ENCODE results near the gene GALK1. TPM values are rescaled to one million over a fixed set of nuclear protein-coding genes. Genes with fewer than 3 reads are reported as not detected.

The GALK1 gene
- total and polyA plus RNA-seq, 9 of the 15 experiments (the other 6 are each of a cell fraction or from before 2014, with no cell fraction given): 0.45 to 51.6 (median 17.4) TPM

GRCh38 chr17:75764417-75764710, 628 bp downstream of the GALK1 start (continued):
- TF ChIP-seq MLX (CRISPR knock-in tag; conservative IDR thresholded peaks at IDR 0.05) (no peak), MAX (CRISPR knock-in tag; IDR thresholded peaks at IDR 0.05) (peak; percentile 67; the same call in 1 of the 2 replicates), HNRNPL (IDR thresholded peaks at IDR 0.05; ENCODE audit: low read depth, low read length) (no peak), ZSCAN29 (IDR thresholded peaks at IDR 0.05) (no peak), PTTG1 (tag; IDR thresholded peaks at IDR 0.05; ENCODE audit: low read depth) (no peak), NFIC (IDR thresholded peaks at IDR 0.05) (no peak), TCF7L2 (IDR thresholded peaks at IDR 0.05; ENCODE audit: low read depth, low read length) (no peak), RB1 (IDR thresholded peaks at IDR 0.05; ENCODE audit: low read depth) (peak; percentile 17; the same call in 1 of the 2 replicates), HDGF (IDR thresholded peaks at IDR 0.05) (no peak), ZC3H11A (IDR thresholded peaks at IDR 0.05; ENCODE audit: low read depth, low read length) (no peak), PREB (CRISPR knock-in tag; IDR thresholded peaks at IDR 0.05) (no peak), NFXL1 (CRISPR knock-in tag; IDR thresholded peaks at IDR 0.05) (no peak), MCM3 (IDR thresholded peaks at IDR 0.05) (no peak), RREB1 (CRISPR knock-in tag; IDR thresholded peaks at IDR 0.05) (no peak), CBFA2T2 (conservative IDR thresholded peaks at IDR 0.05) (no peak), ZNF232 (CRISPR knock-in tag; IDR thresholded peaks at IDR 0.05) (no peak), FOXK1 (CRISPR knock-in tag; IDR thresholded peaks at IDR 0.05; ENCODE audit: borderline replicate concordance) (no peak), CC2D1A (IDR thresholded peaks at IDR 0.05) (peak; percentile 69; the same call in 1 of the 2 replicates), SNRNP70 (optimal IDR thresholded peaks at IDR 0.05; ENCODE audit: low read depth, low read length) (no peak), FOXM1 (IDR thresholded peaks at IDR 0.05; ENCODE audit: low read depth) (no peak), FOXM1 (CRISPR knock-in tag; IDR thresholded peaks at IDR 0.05; ENCODE audit: low read depth) (no peak), TRIM24 (IDR thresholded peaks at IDR 0.05) (no peak), ZNF175 (CRISPR knock-in tag; IDR thresholded peaks at IDR 0.05; ENCODE audit: low read depth) (no peak), ZBTB1 (CRISPR knock-in tag; IDR thresholded peaks at IDR 0.05; ENCODE audit: borderline replicate concordance, low read depth) (0 out of 2 replicates have a peak, but pooled peaks have one; percentile 41), MCM5 (IDR thresholded peaks at IDR 0.05; ENCODE audit: low read depth) (no peak), ZNF217 (CRISPR knock-in tag; IDR thresholded peaks at IDR 0.05) (no peak)

All from K562 (cell line).